Measurements from ENCODE around the gene KCNK16. TPM values are rescaled to one million over a fixed set of nuclear protein-coding genes. Genes with fewer than 3 reads are reported as not detected.

KCNK16 gene
- total and polyA plus RNA-seq, 2 of the 13 experiments (the other 11 are each of a cell fraction or from before 2014, with no cell fraction given): not detected

- ATAC-seq (no peak), FAIRE-seq (no peak), DNase-seq (ENCODE audit: low spot score) (no peak)
- 82% methylated on average over 5 of the region's 5 CpGs for WGBS (ENCODE audit: low lambda C conversion rate)
- in situ Hi-C loops (cut with HindIII; ENCODE audit: extremely low pct_ligation_motif_present, low pct_unique_long_range_greater_than_20kb) (no loop called here), intact Hi-C loops (cut with micrococcal nuclease; ENCODE audit: unreplicated experiment) (no loop called here)
- H4K20me1 ChIP-seq (ENCODE audit: insufficient read depth, low read length): no peaks in the 10 kb centered on the region
- ChIA-PET CTCF (ENCODE audit: low intra/inter-chr PET ratio, low total read pairs) (no interaction called here), POLR2A (no interaction called here)
- no peak overlapping the region for H2AFZ ChIP-seq (ENCODE audit: low read length)
- no peaks in the 10 kb centered on the region for H3K4me1 ChIP-seq (ENCODE audit: insufficient read depth, low read length)
- H3K79me2 ChIP-seq (ENCODE audit: insufficient read depth, low read length): no peaks in the 10 kb centered on the region
- no peaks in the 10 kb centered on the region for H3K9me3 ChIP-seq (ENCODE audit: low read length)
- no TSS peak for BruUV-seq (replicated peaks)
- H3K27ac ChIP-seq (ENCODE audit: extremely low read length, insufficient read depth, low read length): no peak overlapping the region
- no peaks in the 10 kb centered on the region; a peak in 1 of 5 replicates for H3K27me3 ChIP-seq (ENCODE audit: control insufficient read depth in 1 of 2, insufficient read depth in 2 of 2, low read length in 2 of 2)
- TF ChIP-seq TFAP4 (IDR thresholded peaks at IDR 0.05; ENCODE audit: borderline replicate concordance, low read depth): no peak
- no peaks in the 10 kb centered on the region for H3K36me3 ChIP-seq (replicated peaks in 1 of 2; ENCODE audit: control insufficient read depth in 1 of 2, insufficient read depth in 2 of 2, low read length in 2 of 2)
- no peak overlapping the region for H3K4me2 ChIP-seq (ENCODE audit: low read depth, low read length)
- no peak overlapping the region for H3K9ac ChIP-seq (ENCODE audit: insufficient read depth, low read depth, low read length)
- no peak overlapping the region for H3K4me3 ChIP-seq (replicated peaks in 1 of 3; ENCODE audit: insufficient read depth in 1 of 3, low read depth in 2 of 3, low read length in 3 of 3)
Observed at GRCh38 chr6:39341937-39342336, 19.4 kb upstream of the KCNK16 start.

- Histone ChIP-seq H3K79me2 (ENCODE audit: insufficient read depth, low read length) (no peaks in the 10 kb centered on the region), H3K4me1 (ENCODE audit: insufficient read depth, low read length) (no peaks in the 10 kb centered on the region), H3K4me3 (replicated peaks in 1 of 3; ENCODE audit: insufficient read depth in 1 of 3, low read depth in 2 of 3, low read length in 3 of 3) (no peak overlapping the region), H2AFZ (ENCODE audit: low read length) (no peak overlapping the region), H3K4me2 (ENCODE audit: low read depth, low read length) (no peak overlapping the region), H3K36me3 (replicated peaks in 1 of 2; ENCODE audit: control insufficient read depth in 1 of 2, insufficient read depth in 2 of 2, low read length in 2 of 2) (no peaks in the 10 kb centered on the region), H4K20me1 (ENCODE audit: insufficient read depth, low read length) (no peaks in the 10 kb centered on the region), H3K27ac (ENCODE audit: extremely low read length, insufficient read depth, low read length) (no peak overlapping the region), H3K9ac (ENCODE audit: insufficient read depth, low read depth, low read length) (no peak overlapping the region), H3K27me3 (ENCODE audit: control insufficient read depth in 1 of 2, insufficient read depth in 2 of 2, low read length in 2 of 2) (no peaks in the 10 kb centered on the region; a peak in 1 of 5 replicates), H3K9me3 (ENCODE audit: low read length) (no peaks in the 10 kb centered on the region)
- ATAC-seq (no peak), FAIRE-seq (no peak), DNase-seq (ENCODE audit: low spot score) (no peak)
- intact Hi-C loops (cut with micrococcal nuclease; ENCODE audit: unreplicated experiment) (no loop called here), in situ Hi-C loops (cut with HindIII; ENCODE audit: extremely low pct_ligation_motif_present, low pct_unique_long_range_greater_than_20kb) (no loop called here)
- no TSS peak for BruUV-seq (replicated peaks)
- CTCF ChIA-PET (ENCODE audit: low intra/inter-chr PET ratio, low total read pairs): no interaction called here
- 11% methylated on average over 3 of the region's 3 CpGs for WGBS (ENCODE audit: low lambda C conversion rate)
- POLR2A ChIA-PET: no interaction called here
- TF ChIP-seq NCOA5 (CRISPR knock-in tag; IDR thresholded peaks at IDR 0.05) (no peak), NFATC3 (CRISPR knock-in tag; IDR thresholded peaks at IDR 0.05) (no peak), MAFK (conservative IDR thresholded peaks at IDR 0.05 in 1 of 2, IDR thresholded peaks at IDR 0.05 in 1 of 2; ENCODE audit: low read length in 2 of 2) (peak in 1 of 2 experiments; percentile 40; a peak in 1 of 4 replicates), CCDC6 (CRISPR knock-in tag; IDR thresholded peaks at IDR 0.05) (no peak), WIZ (CRISPR knock-in tag; IDR thresholded peaks at IDR 0.05) (no peak), FOXA3 (CRISPR knock-in tag; IDR thresholded peaks at IDR 0.05) (no peak), KLF9 (CRISPR knock-in tag; IDR thresholded peaks at IDR 0.05; ENCODE audit: low read depth) (no peak), NFE2 (CRISPR knock-in tag; IDR thresholded peaks at IDR 0.05) (no peak), ZNF264 (CRISPR knock-in tag; IDR thresholded peaks at IDR 0.05) (no peak), ETV5 (CRISPR knock-in tag; IDR thresholded peaks at IDR 0.05; ENCODE audit: borderline replicate concordance) (no peak), NFE2L2 (IDR thresholded peaks at IDR 0.05; ENCODE audit: low read length) (peak; percentile 76), ATF5 (CRISPR knock-in tag; IDR thresholded peaks at IDR 0.05; ENCODE audit: low read depth) (no peak)
Observed at GRCh38 chr6:39341352-39341751, 18.9 kb upstream of the KCNK16 start.

Measured in HepG2 (cell line).